Measurements from ENCODE around the gene ELMO1.

ELMO1 gene

GRCh38 chr7:37388811-37389210 lies 59.9 kb downstream of the ELMO1 start:
- ChIA-PET CTCF (no interaction called here), POLR2A (no interaction called here)
- DNase-seq (ENCODE audit: low read depth, low spot score) = no peak
- H3K4me3 ChIP-seq (ENCODE audit: low read depth, low read length) = no peak overlapping the region
- TF ChIP-seq, protein P1, sequence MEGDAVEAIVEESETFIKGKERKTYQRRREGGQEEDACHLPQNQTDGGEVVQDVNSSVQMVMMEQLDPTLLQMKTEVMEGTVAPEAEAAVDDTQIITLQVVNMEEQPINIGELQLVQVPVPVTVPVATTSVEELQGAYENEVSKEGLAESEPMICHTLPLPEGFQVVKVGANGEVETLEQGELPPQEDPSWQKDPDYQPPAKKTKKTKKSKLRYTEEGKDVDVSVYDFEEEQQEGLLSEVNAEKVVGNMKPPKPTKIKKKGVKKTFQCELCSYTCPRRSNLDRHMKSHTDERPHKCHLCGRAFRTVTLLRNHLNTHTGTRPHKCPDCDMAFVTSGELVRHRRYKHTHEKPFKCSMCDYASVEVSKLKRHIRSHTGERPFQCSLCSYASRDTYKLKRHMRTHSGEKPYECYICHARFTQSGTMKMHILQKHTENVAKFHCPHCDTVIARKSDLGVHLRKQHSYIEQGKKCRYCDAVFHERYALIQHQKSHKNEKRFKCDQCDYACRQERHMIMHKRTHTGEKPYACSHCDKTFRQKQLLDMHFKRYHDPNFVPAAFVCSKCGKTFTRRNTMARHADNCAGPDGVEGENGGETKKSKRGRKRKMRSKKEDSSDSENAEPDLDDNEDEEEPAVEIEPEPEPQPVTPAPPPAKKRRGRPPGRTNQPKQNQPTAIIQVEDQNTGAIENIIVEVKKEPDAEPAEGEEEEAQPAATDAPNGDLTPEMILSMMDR (IDR thresholded peaks at IDR 0.05; ENCODE audit: insufficient read depth, low read length, missing control alignments) = no peak

DNA sequence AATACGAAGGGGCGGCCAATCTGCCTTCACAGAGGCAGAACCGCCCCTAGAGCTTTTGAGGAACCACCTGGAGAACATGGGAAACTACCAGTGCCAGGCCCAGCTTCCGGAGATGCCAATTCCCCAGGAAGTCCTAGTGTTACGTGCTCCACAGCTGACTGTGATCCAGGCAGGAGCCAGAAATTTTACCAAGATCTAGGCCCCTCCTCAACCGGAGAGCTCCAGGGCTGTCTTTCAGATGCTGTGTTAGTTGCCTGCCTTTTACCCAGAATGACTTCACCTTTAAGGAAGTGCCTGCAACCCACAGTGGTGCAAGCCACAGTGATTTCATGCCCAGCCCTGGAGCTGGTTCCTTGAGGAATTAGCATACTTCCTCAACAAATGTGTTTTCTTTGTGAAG lies 62.9 kb downstream of the ELMO1 start:
- H3K4me3 ChIP-seq (ENCODE audit: low read depth, low read length) = no peak overlapping the region
- no peak for DNase-seq (ENCODE audit: low read depth, low spot score)
- TF ChIP-seq, protein P1 (IDR thresholded peaks at IDR 0.05; ENCODE audit: insufficient read depth, low read length, missing control alignments) = no peak
- POLR2A ChIA-PET = no interaction called here
- CTCF ChIA-PET = no interaction called here

DNA sequence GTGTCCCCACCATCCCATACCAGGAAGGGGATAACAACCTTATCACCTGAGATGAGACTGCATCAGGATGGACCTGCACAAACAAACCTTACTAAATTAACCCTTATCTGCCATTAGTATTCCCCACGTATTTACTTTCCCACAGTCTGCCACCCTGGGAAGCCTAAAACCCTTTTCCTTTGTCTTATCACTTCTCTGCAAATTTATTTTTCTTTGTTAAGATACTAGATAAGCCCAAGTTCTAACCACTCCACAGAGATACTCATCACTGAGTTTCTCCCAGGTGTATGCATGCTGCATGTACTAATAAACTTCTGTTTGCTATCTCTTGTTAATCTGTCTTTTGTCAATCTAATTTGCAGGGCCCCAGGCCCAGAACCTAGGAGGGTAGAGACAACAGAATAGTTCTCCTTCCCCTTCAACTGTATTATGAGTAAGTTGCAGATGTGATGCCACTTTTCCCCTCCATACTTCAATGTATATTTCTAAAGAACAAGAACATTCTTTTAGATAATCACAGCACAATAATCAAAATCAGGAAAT lies 66.0 kb downstream of the ELMO1 start:
- no peak for DNase-seq (ENCODE audit: low read depth, low spot score)
- CTCF ChIA-PET = no interaction called here
- POLR2A ChIA-PET = no interaction called here
- TF ChIP-seq, protein P1 (IDR thresholded peaks at IDR 0.05; ENCODE audit: insufficient read depth, low read length, missing control alignments) = no peak
- H3K4me3 ChIP-seq (ENCODE audit: low read depth, low read length) = no peak overlapping the region

DNA sequence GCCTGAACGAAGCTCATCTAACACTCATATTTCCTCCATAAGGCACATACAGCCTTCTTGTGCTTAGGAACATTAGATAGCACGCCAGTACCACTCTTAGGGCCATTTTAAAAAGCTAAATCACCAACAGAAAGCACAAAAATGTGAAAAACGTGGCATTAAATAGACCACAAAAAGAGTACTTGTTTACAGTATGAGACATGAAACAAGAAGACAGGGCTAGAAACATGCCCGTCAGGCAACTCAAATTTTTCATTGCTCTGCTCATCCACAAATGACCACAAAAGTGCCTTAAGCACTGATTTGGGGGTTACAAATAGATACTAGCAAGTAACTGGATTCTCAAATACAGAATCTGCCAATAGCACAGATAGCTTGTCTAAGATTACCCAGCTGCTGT lies 67.8 kb downstream of the ELMO1 start:
- no peak for DNase-seq (ENCODE audit: low read depth, low spot score)
- CTCF ChIA-PET = no interaction called here

DNA sequence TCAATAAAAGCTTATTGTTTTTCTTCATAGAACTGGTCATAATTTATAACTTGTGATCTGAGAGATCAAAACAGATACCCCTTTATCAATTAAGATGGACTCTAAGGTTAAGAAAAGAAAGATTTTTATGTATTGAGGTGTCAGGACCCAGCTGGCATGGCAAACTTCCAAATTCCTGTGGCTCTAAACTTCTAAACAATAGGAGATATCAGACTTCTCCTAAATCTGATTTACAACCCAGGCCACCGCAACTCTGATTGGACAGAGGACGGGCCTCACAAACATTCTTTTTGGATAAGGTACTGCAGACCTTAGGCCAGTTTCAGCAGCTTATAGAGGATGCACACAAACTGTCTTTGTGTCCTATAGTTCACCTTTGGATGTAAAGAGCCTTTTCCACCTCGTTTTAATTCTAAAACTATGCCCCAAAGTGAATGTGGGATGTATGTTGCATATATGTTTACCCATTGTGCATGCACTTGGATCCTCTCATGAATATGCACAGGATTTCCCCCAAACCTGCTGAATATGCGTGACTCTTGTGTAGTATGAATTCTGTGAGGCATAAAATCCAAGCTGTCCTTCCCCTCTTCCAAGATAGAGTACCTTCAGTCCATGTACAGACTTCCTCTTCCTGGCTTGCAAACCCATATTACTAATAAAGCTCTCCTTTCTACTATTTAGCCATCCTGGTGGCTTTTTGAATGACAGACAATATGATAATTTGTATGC lies 69.0 kb downstream of the ELMO1 start:
- CTCF ChIA-PET = no interaction called here
- POLR2A ChIA-PET = no interaction called here
- DNase-seq (ENCODE audit: low read depth, low spot score) = no peak
- H3K4me3 ChIP-seq (ENCODE audit: low read depth, low read length) = no peak overlapping the region
- TF ChIP-seq, protein P1 (IDR thresholded peaks at IDR 0.05; ENCODE audit: insufficient read depth, low read length, missing control alignments) = no peak

More for the DNA sequence above, 67.8 kb downstream of the ELMO1 start:
- TF ChIP-seq, protein P1 (IDR thresholded peaks at IDR 0.05; ENCODE audit: insufficient read depth, low read length, missing control alignments) = no peak
- POLR2A ChIA-PET = no interaction called here
- H3K4me3 ChIP-seq (ENCODE audit: low read depth, low read length) = no peak overlapping the region

DNA sequence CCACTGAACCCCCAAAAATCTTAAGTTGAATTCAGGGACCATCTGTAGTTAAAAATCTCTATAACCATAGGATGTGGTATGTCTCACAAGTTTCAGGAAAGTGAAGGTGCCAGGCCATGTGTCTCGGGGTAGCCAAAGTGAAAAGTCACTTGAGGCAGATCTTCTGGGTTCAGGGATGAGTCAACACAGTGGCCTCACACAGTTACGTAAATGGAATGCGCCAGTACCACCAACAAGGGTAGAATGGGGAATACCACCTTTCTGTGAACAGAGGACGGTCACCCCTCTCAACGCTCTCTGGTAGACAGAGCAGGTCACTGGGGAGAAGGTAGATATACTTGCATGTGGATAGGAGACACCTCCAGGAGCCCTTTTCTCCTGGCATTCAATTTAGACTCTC lies 71.4 kb downstream of the ELMO1 start:
- POLR2A ChIA-PET = no interaction called here
- TF ChIP-seq, protein P1 (IDR thresholded peaks at IDR 0.05; ENCODE audit: insufficient read depth, low read length, missing control alignments) = no peak

More for the DNA sequence above, 71.4 kb downstream of the ELMO1 start:
- CTCF ChIA-PET = no interaction called here
- DNase-seq (ENCODE audit: low read depth, low spot score) = no peak
- no peak overlapping the region for H3K4me3 ChIP-seq (ENCODE audit: low read depth, low read length)
